Measurements from ENCODE around the gene SPEG. TPM values are rescaled to one million over a fixed set of nuclear protein-coding genes. Genes with fewer than 3 reads are reported as not detected.

The SPEG gene
- total and polyA plus RNA-seq, 4 donors, result 3.7 to 15.6 (median 9.6) TPM

GRCh38 chr2:219533930-219534661 is 99.5 kb downstream of the SPEG start:
- H3K9me3 ChIP-seq (ENCODE audit: control insufficient read depth in 4 of 4, insufficient read depth in 3 of 4, low read length in 3 of 4), result no peaks in the 10 kb centered on the region
- peaks cover 0 to 13% (median 12%) of the 10 kb centered on the region in 3 donors for H3K27me3 ChIP-seq (ENCODE audit: control insufficient read depth in 3 of 3, insufficient read depth in 3 of 3, low read length in 2 of 3)
- peaks cover 0 to 2% (median 0%) of the 10 kb centered on the region in 4 donors for H3K36me3 ChIP-seq (ENCODE audit: control insufficient read depth in 4 of 4, insufficient read depth in 4 of 4, low read length in 4 of 4)
- no peak overlapping the region for H3K27ac ChIP-seq (ENCODE audit: low read depth in 1 of 2, low read length in 1 of 2)
- H3K4me3 ChIP-seq, result no peak overlapping the region
- peaks cover 0 to 30% (median 0%) of the 10 kb centered on the region in 5 donors for H3K4me1 ChIP-seq (ENCODE audit: control insufficient read depth in 5 of 5, insufficient read depth in 5 of 5, low read length in 5 of 5)
- H3K9ac ChIP-seq (ENCODE audit: insufficient read depth in 1 of 2, low read length in 2 of 2), result no peak overlapping the region
- no peak for TF ChIP-seq CTCF (IDR thresholded peaks at IDR 0.05; ENCODE audit: control extremely low read depth, extremely low read depth)
- ATAC-seq (ENCODE audit: insufficient read depth, low FRiP score) (no peak), DNase-seq (no peak)
- 83 to 95% methylated on average over 6 of the region's 6 CpGs for WGBS, 2 donors

GRCh38 chr2:219536425-219536824 is 101.8 kb downstream of the SPEG start:
- peaks cover 0 to 29% (median 0%) of the 10 kb centered on the region in 5 donors for H3K4me1 ChIP-seq (ENCODE audit: control insufficient read depth in 5 of 5, insufficient read depth in 5 of 5, low read length in 5 of 5)
- H3K4me3 ChIP-seq, result no peak overlapping the region
- no peak for ATAC-seq (ENCODE audit: insufficient read depth, low FRiP score)
- H3K36me3 ChIP-seq (ENCODE audit: control insufficient read depth in 4 of 4, insufficient read depth in 4 of 4, low read length in 4 of 4), result peaks cover 3 to 13% (median 11%) of the 10 kb centered on the region in 4 donors
- WGBS, 2 donors, result 81 to 90% methylated on average over 16 of the region's 16 CpGs
- DNase-seq, result no peak
- no peak overlapping the region for H3K9ac ChIP-seq (ENCODE audit: insufficient read depth in 1 of 2, low read length in 2 of 2)
- peaks cover 0 to under 1% (median 0%) of the 10 kb centered on the region in 3 donors for H3K27me3 ChIP-seq (ENCODE audit: control insufficient read depth in 3 of 3, insufficient read depth in 3 of 3, low read length in 2 of 3)
- no peak for TF ChIP-seq CTCF (IDR thresholded peaks at IDR 0.05; ENCODE audit: control extremely low read depth, extremely low read depth)
- H3K9me3 ChIP-seq (ENCODE audit: control insufficient read depth in 4 of 4, insufficient read depth in 3 of 4, low read length in 3 of 4), result no peaks in the 10 kb centered on the region
- no peak overlapping the region for H3K27ac ChIP-seq (ENCODE audit: low read depth in 1 of 2, low read length in 1 of 2)

GRCh38 chr2:219536967-219537366 is 102.3 kb downstream of the SPEG start:
- no peak overlapping the region for H3K9ac ChIP-seq (ENCODE audit: insufficient read depth in 1 of 2, low read length in 2 of 2)
- no peaks in the 10 kb centered on the region for H3K9me3 ChIP-seq (ENCODE audit: control insufficient read depth in 4 of 4, insufficient read depth in 3 of 4, low read length in 3 of 4)
- peaks cover 0 to 33% (median 4%) of the 10 kb centered on the region in 5 donors for H3K4me1 ChIP-seq (ENCODE audit: control insufficient read depth in 5 of 5, insufficient read depth in 5 of 5, low read length in 5 of 5)
- TF ChIP-seq CTCF (IDR thresholded peaks at IDR 0.05; ENCODE audit: control extremely low read depth, extremely low read depth), result no peak
- peaks cover 3 to 13% (median 12%) of the 10 kb centered on the region in 4 donors for H3K36me3 ChIP-seq (ENCODE audit: control insufficient read depth in 4 of 4, insufficient read depth in 4 of 4, low read length in 4 of 4)
- no peak overlapping the region for H3K27ac ChIP-seq (ENCODE audit: low read depth in 1 of 2, low read length in 1 of 2)
- DNase-seq, result no peak
- H3K4me3 ChIP-seq, result no peak overlapping the region
- ATAC-seq (ENCODE audit: insufficient read depth, low FRiP score), result no peak
- no peaks in the 10 kb centered on the region for H3K27me3 ChIP-seq (ENCODE audit: control insufficient read depth in 3 of 3, insufficient read depth in 3 of 3, low read length in 2 of 3)
- 69 to 77% methylated on average over 9 of the region's 9 CpGs for WGBS, 2 donors
